KOPT-K1 (cell line): ENCODE data around the gene EDN1.

Source experiments
- H3K27ac ChIP-seq: fragments of 200-600 bp; sonication (generic); 2 replicates; pipeline ENCODE4 v1.5.1; 2016; ENCODE audit warnings: antibody characterized with exemption, mild to moderate bottlenecking, low read depth, low read length; ENCODE audit not compliant: poor library complexity, severe bottlenecking
- H3K36me3 ChIP-seq: fragments of 200-600 bp; sonication (generic); 2 replicates; pipeline ENCODE4 v1.5.1; 2017; ENCODE audit warnings: antibody characterized with exemption, mild to moderate bottlenecking, low read length, moderate library complexity; ENCODE audit not compliant: insufficient read depth
- H3K9me3 ChIP-seq: fragments of 200-600 bp; sonication (generic); 2 replicates; pipeline ENCODE4 v1.5.1; 2017; ENCODE audit warnings: antibody characterized with exemption, low read length, mild to moderate bottlenecking; ENCODE audit not compliant: insufficient read depth, poor library complexity, severe bottlenecking

Gene EDN1

DNA sequence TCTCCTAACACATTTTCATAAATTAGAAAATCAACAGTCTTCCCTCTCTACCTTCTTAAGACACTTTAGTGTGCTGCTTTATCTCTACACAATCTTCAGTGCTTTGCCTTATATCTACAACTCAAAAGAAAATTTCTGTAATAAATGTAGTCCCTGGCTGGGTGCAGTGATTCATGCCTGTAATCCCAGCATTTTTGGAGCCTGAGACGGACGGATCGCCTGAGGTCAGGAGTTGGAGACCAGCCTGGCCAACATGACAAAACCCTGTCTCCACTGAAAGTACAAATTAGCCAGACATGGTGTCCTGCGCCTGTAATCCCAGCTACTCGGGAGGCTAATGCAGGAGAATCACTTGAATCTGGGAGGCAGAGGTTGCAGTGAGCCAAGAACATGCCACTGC lies 9.7 kb upstream of the EDN1 start:
- H3K27ac ChIP-seq = no peak overlapping the region
- H3K36me3 ChIP-seq = no peaks in the 10 kb centered on the region
- H3K9me3 ChIP-seq = no peaks in the 10 kb centered on the region

DNA sequence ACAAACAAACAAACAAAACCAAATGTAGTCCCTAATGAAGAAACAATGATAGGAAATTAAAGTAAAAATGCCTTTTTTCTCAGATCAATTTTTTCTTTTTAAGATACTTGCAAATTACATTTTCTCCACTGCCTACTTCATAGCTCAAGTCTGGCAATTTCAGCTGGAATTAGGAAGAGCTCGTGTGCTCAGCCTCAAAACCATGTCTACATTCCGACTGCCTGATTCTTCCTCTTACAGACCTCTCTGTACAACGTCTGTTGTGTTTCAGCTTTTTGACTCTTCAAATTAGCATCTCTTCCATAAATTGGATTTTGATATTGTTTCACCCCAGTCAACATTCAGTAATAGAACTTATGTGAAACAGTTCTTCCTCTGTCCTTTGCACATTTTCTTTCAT lies 9.3 kb upstream of the EDN1 start:
- no peak overlapping the region for H3K27ac ChIP-seq
- no peaks in the 10 kb centered on the region for H3K9me3 ChIP-seq
- H3K36me3 ChIP-seq = no peaks in the 10 kb centered on the region

DNA sequence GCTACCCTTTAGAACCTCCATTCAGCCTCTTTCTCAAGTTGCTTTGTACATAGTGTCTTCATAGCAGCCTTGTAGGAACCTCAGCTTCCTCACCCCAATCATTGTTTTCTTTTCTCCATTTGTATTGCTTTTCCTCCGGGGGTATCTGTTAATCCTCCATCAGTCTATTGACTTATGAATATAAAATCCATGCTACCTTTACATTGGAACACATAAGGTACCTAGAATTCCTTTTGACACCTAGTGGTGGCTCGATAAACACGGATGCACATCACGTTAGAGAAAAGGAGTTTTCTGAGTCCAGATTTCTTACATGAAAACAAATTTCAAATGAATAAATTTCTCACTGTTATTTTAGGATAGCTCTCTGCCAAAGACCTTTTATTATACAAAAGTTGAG lies 6.3 kb upstream of the EDN1 start:
- Histone ChIP-seq H3K9me3 (no peaks in the 10 kb centered on the region), H3K27ac (no peak overlapping the region)

DNA sequence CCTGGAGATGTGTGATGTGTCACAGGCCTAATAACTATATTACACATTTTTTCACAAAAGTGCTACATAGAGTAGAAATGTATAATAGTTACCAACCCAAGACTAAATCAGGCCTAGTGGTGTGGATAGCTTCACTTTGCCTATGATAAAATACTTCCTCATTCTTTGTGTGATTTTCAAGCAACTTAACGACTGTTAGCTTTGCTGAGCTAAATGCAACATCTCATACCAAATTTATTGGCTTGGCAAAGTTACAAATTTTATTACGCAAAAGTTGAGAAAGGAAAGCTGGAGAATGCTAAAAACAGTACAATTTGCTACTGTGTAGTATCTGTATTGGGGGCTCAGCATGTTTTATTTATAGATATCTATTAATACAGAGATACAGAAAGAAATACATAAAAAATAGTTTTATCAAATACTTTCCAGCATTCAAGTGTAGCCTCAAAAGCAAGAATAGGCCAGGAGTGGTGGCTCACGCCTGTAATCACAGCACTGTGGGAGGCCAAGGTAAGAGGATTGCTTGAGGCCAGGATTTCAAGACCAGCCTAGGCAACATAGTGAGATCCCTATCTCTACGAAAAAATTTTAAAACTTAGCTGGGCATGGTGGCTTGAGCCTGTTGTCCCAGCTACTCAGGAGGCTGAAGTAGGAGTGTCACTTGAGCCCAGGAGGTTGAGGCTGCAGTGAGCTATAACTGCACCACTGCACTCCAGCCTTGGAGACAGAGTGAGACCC lies 3.6 kb upstream of the EDN1 start:
- H3K9me3 ChIP-seq = no peaks in the 10 kb centered on the region
- H3K27ac ChIP-seq = no peak overlapping the region

More for the DNA sequence above, 6.3 kb upstream of the EDN1 start:
- H3K36me3 ChIP-seq = no peaks in the 10 kb centered on the region

DNA sequence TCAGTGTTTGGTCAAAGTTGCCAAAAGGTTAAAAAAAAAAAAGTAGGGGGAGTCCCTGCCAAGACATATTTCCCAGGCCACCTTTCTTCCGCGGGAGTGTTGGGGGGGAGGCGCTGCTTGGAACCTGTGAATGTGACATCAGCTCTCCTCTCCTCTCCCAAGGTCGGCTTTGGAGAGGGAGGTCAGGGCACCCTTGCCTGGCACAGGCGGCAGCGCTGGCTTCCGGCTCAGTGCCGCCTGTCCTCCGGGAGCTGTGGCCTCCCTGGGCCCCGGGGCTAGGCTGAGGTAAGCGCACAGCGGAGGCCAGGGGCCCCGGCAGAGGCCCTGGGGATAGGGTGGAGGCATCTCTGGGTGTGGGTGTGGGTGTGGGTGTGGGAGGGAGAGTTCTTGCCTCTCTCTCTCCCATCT lies 1.9 kb upstream of the EDN1 start:
- no peaks in the 10 kb centered on the region for H3K9me3 ChIP-seq
- H3K36me3 ChIP-seq = no peaks in the 10 kb centered on the region
- no peak overlapping the region for H3K27ac ChIP-seq

More for the DNA sequence above, 3.6 kb upstream of the EDN1 start:
- H3K36me3 ChIP-seq = no peaks in the 10 kb centered on the region

DNA sequence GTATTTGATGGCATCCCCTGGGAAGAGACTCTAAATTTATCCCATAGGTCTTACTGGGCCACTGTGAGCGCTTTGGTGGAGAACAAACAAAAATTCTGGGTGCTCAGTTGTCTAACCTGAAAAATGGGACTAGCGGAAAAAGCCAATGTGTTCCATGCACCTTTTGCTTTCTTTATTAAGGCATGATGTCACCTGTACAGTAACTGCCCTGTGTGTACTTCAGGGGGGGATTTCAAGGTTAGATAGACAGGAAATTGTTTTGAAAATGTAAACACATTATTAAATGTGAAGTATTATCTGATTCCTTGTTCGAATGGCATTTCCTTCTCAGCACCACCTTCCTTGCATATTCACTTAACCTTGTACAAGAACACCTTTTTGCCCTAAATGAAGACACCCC lies 1.2 kb upstream of the EDN1 start:
- H3K27ac ChIP-seq = no peak overlapping the region

DNA sequence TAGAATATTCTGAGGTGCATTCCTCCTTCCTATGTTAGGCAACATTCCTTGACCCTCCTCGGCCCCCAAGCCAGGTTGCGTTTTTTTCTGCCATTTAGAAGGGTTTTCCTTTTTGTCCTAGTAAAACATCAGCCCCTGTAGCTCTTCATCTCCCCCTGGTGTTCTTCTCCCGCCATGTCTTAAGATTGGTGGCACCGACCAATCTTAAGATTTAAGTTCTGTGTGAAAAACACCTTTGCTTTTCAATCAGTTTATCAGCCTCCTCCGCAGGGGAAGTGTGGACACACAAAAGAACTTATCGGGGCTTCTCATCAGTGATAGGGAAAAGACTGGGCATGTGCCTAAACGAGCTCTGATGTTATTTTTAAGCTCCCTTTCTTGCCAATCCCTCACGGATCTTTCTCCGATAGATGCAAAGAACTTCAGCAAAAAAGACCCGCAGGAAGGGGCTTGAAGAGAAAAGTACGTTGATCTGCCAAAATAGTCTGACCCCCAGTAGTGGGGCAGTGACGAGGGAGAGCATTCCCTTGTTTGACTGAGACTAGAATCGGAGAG lies 719 bp upstream of the EDN1 start:
- H3K36me3 ChIP-seq = no peaks in the 10 kb centered on the region
- H3K9me3 ChIP-seq = no peaks in the 10 kb centered on the region
- no peak overlapping the region for H3K27ac ChIP-seq

More for the DNA sequence above, 1.2 kb upstream of the EDN1 start:
- Histone ChIP-seq H3K9me3 (no peaks in the 10 kb centered on the region), H3K36me3 (no peaks in the 10 kb centered on the region)

DNA sequence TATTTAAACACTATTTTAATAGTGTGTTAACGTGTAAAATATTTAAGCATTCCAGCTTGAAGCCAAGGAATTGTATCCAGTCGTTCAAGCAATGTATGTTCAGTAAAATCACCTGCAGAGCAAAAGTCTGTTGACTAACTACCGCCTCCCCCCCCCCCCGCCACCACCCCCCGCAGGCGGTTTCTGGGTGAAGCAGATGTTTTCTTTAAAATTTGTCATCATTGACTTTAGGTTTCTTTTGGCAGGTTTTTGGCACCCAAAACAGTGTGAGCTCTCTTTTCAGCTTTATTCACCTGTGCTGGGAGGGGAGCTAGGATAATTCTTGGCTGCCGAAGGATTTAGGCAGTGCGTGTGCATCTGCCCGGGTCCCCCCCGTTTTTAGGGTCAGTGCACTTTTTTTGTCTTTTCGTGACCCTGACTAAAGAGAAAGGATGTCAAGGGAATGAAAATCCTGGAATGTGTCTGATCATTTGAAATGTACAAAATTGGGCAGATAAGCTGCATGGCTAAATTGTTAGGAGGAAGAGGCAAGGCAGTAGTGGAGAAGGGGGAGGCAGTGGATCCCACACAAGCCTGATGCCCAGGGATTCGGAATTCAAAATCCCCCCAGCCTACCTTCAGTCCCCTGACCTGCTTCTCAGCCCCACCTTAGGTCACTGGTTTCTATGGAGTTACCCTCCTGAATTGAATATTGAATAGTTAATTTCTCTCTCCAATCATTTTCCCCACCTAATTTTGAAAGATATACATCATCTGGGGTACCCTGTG lies 1.1 kb downstream of the EDN1 start:
- no peaks in the 10 kb centered on the region for H3K9me3 ChIP-seq
- no peak overlapping the region for H3K27ac ChIP-seq
- no peaks in the 10 kb centered on the region for H3K36me3 ChIP-seq

DNA sequence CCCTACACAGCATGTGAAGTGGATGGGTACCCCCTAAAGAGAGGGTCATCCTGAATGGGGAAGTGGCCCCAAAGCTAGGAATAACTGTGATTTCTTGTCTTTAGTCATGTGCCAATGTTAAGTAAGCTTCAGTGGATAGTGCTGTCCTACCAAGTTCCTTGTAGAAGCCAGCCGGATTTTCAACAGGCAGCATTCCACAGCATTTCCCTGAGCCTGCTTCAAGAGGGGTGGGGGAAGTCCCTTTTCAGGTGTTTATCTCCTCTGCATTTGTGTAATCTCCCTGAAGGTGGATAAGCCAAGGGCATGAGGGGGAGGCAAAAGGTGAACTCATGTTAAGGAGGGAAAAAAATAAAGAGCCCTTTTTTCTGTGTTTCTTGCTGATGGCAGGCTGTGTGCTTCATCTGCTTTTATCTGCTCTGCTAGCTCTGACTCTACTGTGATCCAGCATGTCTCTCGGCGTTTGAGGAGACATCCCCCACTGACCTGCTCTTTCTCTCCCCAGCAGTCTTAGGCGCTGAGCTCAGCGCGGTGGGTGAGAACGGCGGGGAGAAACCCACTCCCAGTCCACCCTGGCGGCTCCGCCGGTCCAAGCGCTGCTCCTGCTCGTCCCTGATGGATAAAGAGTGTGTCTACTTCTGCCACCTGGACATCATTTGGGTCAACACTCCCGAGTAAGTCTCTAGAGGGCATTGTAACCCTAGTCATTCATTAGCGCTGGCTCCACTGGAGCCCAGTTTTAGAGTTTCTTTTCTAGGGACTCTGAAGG lies 1.9 kb downstream of the EDN1 start:
- Histone ChIP-seq H3K9me3 (no peaks in the 10 kb centered on the region), H3K36me3 (no peaks in the 10 kb centered on the region), H3K27ac (no peak overlapping the region)

DNA sequence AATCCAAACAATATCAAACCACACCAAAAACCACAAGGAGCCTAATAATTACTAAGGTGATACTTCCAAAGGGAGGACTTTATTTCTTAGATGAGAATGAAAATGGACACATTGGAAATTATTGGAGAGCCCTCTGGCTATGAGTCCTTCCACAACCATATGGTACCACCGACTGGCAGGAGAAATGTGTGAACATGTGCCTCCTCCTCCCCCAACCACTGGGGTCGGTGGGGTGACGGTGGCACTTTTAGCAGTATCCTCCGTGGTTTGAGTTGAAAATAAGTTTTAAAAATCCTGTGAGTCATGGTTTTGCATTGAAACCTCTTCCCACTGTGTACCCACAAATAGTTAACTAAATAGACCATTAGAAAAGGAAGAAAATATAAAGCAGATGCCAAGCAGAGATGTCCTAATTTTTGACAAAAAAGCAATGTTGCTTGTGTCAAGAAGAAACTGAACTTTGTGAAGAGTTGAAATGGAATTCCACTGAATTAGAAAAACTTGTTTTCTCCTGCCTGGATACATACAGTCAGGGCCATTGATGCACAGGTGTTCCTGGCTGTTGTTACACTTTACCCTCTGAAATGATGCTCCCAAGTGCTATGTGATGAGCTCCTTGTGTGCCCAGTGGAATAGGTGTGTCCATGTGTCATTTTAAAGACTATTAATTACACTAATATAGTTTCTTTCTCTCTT lies 3.2 kb downstream of the EDN1 start:
- H3K27ac ChIP-seq = no peak overlapping the region
- H3K36me3 ChIP-seq = no peaks in the 10 kb centered on the region
- H3K9me3 ChIP-seq = no peaks in the 10 kb centered on the region

DNA sequence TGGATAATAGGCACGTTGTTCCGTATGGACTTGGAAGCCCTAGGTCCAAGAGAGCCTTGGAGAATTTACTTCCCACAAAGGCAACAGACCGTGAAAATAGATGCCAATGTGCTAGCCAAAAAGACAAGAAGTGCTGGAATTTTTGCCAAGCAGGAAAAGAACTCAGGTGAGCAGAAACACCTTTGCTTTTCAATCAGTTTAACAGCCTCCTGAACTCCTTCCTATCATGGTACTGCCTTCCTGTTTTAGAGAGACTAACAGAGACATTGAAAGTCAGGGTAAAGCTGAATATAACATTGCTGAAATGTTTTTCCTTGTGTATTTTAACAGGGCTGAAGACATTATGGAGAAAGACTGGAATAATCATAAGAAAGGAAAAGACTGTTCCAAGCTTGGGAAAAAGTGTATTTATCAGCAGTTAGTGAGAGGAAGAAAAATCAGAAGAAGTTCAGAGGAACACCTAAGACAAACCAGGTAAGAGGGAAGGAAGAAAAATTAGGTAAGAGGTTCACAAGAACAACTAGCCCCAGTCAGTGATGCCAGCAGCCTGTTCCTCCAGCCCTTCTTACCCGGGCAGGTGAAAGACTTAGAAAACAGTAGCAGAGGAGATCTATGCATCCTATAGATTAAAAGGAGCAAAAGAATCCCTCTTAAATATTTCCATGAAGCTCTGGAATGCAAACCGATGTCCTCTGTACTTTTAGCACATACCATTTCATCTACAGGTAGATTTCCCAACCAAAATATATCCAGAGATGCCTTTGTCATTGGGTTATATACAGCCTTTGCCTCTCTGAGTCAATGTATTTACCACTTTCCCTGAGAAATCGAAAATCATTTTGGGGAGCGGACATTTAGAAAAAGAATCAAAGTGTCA lies 4.0 kb downstream of the EDN1 start:
- H3K9me3 ChIP-seq = no peaks in the 10 kb centered on the region
- H3K36me3 ChIP-seq = no peaks in the 10 kb centered on the region
- no peak overlapping the region for H3K27ac ChIP-seq

DNA sequence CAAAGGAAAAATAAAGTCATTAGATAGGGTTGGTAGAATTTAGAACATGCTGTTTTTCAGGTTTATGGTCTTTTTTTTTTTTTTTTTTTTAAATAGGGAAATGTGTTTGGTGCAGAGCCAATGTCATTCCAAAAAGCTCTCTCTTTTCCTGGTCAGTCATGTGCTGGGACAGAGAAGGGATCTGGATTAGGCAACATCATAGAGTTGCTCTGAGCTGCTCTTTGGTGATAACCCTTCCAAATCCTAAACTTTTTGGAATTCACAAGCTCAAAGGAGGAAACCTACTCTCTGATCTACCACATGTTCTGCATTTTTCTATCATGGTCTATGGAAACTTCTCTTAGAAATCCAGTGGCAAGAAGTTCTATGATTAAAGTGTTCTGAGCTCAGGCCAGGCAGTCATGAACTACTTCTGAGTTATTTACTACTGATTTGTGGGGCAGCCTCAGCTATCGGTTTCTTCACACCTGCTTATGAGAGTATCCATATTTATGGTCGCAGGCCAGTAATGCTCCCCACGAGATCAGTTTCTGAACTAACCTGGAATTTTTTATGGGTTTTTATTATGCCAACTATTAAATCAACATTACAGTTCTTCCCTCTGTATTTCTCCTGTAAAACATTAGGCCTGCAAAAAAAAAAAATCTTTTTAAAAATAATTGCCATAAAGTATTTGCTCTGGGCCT lies 4.8 kb downstream of the EDN1 start:
- Histone ChIP-seq H3K9me3 (no peaks in the 10 kb centered on the region), H3K36me3 (no peaks in the 10 kb centered on the region), H3K27ac (no peak overlapping the region)

DNA sequence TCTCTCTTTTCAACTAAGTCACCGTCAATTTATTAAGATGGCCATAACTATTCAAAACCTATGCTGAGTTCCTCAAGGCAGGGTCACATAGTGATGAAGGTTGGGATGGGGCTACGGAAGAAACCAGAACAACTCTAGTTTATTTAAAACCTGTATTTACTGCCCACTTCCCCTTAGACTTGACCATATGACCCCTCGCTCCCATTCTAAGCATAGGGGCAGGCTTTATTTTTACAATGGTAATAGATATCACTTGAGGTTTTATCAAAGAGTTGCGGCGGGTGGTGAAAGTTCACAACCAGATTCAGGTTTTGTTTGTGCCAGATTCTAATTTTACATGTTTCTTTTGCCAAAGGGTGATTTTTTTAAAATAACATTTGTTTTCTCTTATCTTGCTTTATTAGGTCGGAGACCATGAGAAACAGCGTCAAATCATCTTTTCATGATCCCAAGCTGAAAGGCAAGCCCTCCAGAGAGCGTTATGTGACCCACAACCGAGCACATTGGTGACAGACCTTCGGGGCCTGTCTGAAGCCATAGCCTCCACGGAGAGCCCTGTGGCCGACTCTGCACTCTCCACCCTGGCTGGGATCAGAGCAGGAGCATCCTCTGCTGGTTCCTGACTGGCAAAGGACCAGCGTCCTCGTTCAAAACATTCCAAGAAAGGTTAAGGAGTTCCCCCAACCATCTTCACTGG lies 5.5 kb downstream of the EDN1 start:
- Histone ChIP-seq H3K9me3 (no peaks in the 10 kb centered on the region), H3K36me3 (no peaks in the 10 kb centered on the region), H3K27ac (no peak overlapping the region)
